Measurements from ENCODE around the gene ZNF513. TPM values are rescaled to one million over a fixed set of nuclear protein-coding genes. Genes with fewer than 3 reads are reported as not detected.

The ZNF513 gene
- total and polyA plus RNA-seq, 11 donors, result 2.8 to 11.8 (median 7.5) TPM

DNA sequence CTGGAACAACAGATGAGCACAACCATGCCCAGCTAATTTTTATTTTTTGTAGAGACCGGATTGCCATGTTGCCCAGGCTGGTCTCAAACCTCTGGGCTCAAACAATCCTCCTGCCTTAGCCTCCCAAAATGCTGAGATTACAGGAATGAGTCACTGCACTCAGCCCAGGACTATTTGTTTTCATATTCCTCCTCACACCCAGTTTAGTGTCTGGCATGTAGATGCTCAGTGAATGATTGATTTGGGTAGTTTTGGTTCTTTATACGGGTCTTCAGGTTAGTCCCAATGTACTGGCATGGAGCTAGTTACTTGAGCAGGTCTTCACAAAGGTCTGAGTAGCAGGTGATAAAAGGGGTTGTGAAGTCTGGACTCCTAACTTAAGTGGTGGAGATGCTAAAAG, 16.6 kb downstream of the ZNF513 start:
- intact Hi-C loops (cut with DNase I), result no loop called here
- Histone ChIP-seq H3K27ac (no peak overlapping the region), H3K9me3 (no peaks in the 10 kb centered on the region), H3K4me3 (no peak overlapping the region), H3K36me3 (peaks cover 4 to 60% (median 57%) of the 10 kb centered on the region in 9 donors), H3K27me3 (no peaks in the 10 kb centered on the region), H3K4me1 (peaks cover 2 to 8% (median 5%) of the 10 kb centered on the region in 12 donors)
- TF ChIP-seq POLR2A (IDR thresholded peaks at IDR 0.05), result no peak
- TF ChIP-seq, protein P1, sequence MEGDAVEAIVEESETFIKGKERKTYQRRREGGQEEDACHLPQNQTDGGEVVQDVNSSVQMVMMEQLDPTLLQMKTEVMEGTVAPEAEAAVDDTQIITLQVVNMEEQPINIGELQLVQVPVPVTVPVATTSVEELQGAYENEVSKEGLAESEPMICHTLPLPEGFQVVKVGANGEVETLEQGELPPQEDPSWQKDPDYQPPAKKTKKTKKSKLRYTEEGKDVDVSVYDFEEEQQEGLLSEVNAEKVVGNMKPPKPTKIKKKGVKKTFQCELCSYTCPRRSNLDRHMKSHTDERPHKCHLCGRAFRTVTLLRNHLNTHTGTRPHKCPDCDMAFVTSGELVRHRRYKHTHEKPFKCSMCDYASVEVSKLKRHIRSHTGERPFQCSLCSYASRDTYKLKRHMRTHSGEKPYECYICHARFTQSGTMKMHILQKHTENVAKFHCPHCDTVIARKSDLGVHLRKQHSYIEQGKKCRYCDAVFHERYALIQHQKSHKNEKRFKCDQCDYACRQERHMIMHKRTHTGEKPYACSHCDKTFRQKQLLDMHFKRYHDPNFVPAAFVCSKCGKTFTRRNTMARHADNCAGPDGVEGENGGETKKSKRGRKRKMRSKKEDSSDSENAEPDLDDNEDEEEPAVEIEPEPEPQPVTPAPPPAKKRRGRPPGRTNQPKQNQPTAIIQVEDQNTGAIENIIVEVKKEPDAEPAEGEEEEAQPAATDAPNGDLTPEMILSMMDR (IDR thresholded peaks at IDR 0.05), result no peak
- DNase-seq (no peak), ATAC-seq (no peak)
- WGBS, 4 donors, result 86 to 92% (median 90%) methylated on average over 2 of the region's 2 CpGs

DNA sequence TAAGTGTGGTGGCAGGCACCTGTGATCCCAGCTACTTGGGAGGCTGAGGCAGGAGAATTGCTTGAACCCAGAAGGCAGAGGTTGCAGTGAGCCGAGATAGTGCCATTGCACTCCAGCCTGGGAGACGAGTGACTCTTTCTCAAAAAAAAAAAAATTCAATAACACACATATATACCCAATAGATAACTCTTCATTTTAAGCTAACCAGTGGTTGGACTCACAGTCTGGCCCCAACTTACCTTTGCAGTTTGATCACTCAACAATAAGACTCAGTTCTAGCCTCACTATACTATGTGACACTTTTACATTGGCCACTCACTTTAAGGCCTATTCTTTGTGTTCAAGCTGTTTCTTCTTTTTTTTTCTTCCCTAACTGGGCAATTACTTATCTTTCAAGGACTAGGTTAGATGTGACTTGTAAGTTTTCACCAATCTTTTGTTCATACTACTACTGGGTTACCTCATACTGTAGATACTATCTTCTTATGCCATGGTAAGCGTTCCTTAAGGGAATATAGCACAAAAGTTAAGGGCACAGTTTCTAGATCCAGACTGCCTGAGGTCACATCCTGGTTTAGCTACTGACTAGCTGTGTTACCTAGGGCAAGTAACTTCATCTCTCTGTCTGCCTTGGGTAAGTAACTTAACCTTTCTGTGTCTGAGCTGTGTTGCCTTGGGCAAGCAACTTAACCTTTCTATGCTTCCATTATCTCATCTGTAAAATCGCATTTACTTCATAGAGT, 17.7 kb downstream of the ZNF513 start:
- H3K36me3 ChIP-seq, result peaks cover 4 to 50% (median 47%) of the 10 kb centered on the region in 9 donors
- WGBS, 4 donors, result 85 to 91% (median 90%) methylated on average over 4 of the region's 4 CpGs
- no peak overlapping the region for H3K27ac ChIP-seq

DNA sequence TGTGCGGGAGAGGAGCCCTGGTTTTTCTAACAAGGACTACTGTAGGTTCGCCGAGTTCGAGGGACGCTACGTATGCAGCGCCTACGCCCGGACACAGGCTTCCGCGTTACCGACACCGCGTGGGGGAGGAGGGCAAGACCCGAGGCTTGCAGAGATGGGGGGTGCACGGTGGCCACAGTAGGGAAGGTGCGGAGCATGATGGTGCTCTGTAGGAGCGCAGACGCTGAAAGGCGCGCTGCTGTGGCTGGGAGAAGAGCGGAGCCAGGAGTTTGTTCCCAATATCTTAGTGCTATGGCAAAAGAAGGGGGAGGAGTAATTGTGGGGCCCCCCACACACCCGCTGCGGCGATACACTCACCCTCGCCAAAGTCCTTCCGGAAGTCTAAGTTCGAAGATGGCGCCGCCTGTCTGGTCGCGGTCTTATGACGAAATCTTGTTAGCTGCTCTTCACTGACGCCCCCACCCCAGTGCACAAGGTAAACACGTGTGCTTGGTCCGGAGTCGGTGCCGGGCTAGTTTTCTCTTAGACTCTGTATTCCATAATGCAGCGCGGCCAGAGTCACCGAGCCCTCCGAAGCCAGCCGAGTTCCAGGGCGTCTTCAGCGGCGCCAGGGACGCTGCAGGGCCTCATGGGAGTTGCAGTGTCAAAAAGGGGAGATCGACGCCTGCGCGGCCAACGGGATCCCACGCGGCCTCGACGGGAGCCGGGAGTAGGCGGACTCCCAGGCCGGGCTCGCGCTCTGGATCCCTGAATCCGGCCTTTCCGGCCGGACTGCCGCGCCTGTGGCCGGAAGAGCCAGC, 24.0 kb downstream of the ZNF513 start, which contains the start of gene GTF3C2:
Gene GTF3C2, minus strand, starts transcription at position 383 of the 800 bp plus-strand sequence. CDS start 13,210 bp downstream, outside the sequence.
- Histone ChIP-seq H3K9me3 (no peaks in the 10 kb centered on the region), H3K27ac (peak within 1 kb of the TSS; percentile 66 to 98 (median 88)), H3K36me3 (no peaks in the 10 kb centered on the region), H3K4me3 (peak within 1 kb of the TSS; percentile 61 to 97 (median 84)), H3K4me1 (peaks cover 4 to 57% (median 27%) of the 10 kb centered on the region in 12 donors), H3K27me3 (no peaks in the 10 kb centered on the region)
- peak in 1 of 2 donors; percentile 44 for TF ChIP-seq POLR2A (IDR thresholded peaks at IDR 0.05)
- TF ChIP-seq, protein P1 (IDR thresholded peaks at IDR 0.05), result peak in 2 of 12 donors; percentile 10 to 21
- intact Hi-C loops (cut with DNase I), result loop anchor here in 4 of 10 donors (1.0 to 5.0 kb wide), 6 partner anchors 14 to 52 kb away; partner anchors contain the start of genes MPV17 (in 4 of the 4), EIF2B4 (in 3 of the 4), SNX17 (in 3 of the 4) and PPM1G (in 1 of the 4)
- WGBS, 4 donors, result 0% methylated on average over 58 to 67 of the region's 67 CpGs
- ATAC-seq (peak; percentile 97 to 98 (median 98)), DNase-seq (peak; percentile 95 to 97 (median 95))

More for the DNA sequence above, 17.7 kb downstream of the ZNF513 start:
- DNase-seq, result no peak
- Histone ChIP-seq H3K27me3 (no peaks in the 10 kb centered on the region), H3K4me1 (peaks cover 0 to 7% (median 6%) of the 10 kb centered on the region in 12 donors), H3K4me3 (no peak overlapping the region), H3K9me3 (no peaks in the 10 kb centered on the region)
- no peak for ATAC-seq
- intact Hi-C loops (cut with DNase I), result no loop called here
- TF ChIP-seq, protein P1 (IDR thresholded peaks at IDR 0.05), result no peak
- TF ChIP-seq POLR2A (IDR thresholded peaks at IDR 0.05), result no peak
